Activated CD8-positive, alpha-beta T cell treated with anti-CD3 and anti-CD28 coated beads, Interleukin-2, amount 10 ng/mL, durations not matched to agents 7 days and 5 days (primary cell): ENCODE results near the gene XXYLT1. TPM values are rescaled to one million over a fixed set of nuclear protein-coding genes. Genes with fewer than 3 reads are reported as not detected.

ENCODE experiments used
- ATAC-seq: fragments of 150-1000 bp; cut with Tn5 transposase; one replicate; pipeline ENCODE4 v1.10.0; 2021; ENCODE audit warnings: moderate library complexity
- CTCF ChIA-PET: fragments of 350-600 bp; sonication (Branson Sonifier 250); formaldehyde crosslinking; loops from one replicate; lab custom pipeline; 2021; ENCODE audit warnings: antibody characterized with exemption; lab: Charles Lee
- POLR2A ChIA-PET: fragments of 350-600 bp; sonication (Branson Sonifier 250); formaldehyde crosslinking; loops from one replicate; lab custom pipeline; 2021; ENCODE audit warnings: antibody characterized with exemption; lab: Charles Lee
- DNase-seq: peaks from one replicate; pipeline ENCODE4 v3.0.0-alpha.2; 2020
- H3K27ac Mint-ChIP-seq: one replicate; pipeline ENCODE4 v1.8.0; 2021; ENCODE audit warnings: mild to moderate bottlenecking, mixed read lengths
- H3K27me3 Mint-ChIP-seq: one replicate; pipeline ENCODE4 v1.8.0; 2021; ENCODE audit warnings: low read depth, mixed read lengths
- H3K36me3 Mint-ChIP-seq: one replicate; pipeline ENCODE4 v1.8.0; 2021; ENCODE audit warnings: low read depth, mixed read lengths
- H3K4me1 Mint-ChIP-seq: one replicate; pipeline ENCODE4 v1.8.0; 2021; ENCODE audit warnings: low read depth, mixed read lengths
- H3K4me3 Mint-ChIP-seq: one replicate; pipeline ENCODE4 v1.8.0; 2021; ENCODE audit warnings: mild to moderate bottlenecking, mixed read lengths
- H3K9me3 Mint-ChIP-seq: one replicate; pipeline ENCODE4 v1.8.0; 2022; ENCODE audit warnings: mixed read lengths; ENCODE audit not compliant: insufficient read depth
- total RNA-seq, 2 experiments: library from RNA; stranded (reverse); gene quantifications; one replicate each; pipeline ENCODE4 v1.2.3, GENCODE V29; 2021

The XXYLT1 gene
- total RNA-seq, 2 experiments from 2014 or later = 10.8 to 13.3 TPM

GRCh38 chr3:195155570-195156241 lies 115.3 kb downstream of the XXYLT1 start:
- DNase-seq (no peak), ATAC-seq (no peak)
- ChIA-PET CTCF (no interaction called here), POLR2A (no interaction called here)
- Mint-ChIP-seq H3K4me3 (no peak overlapping the region), H3K27ac (no peak overlapping the region), H3K4me1 (peaks cover 28% of the 10 kb centered on the region), H3K9me3 (no peaks in the 10 kb centered on the region), H3K36me3 (peaks cover 5% of the 10 kb centered on the region), H3K27me3 (no peaks in the 10 kb centered on the region)

GRCh38 chr3:195154793-195155535 lies 116.0 kb downstream of the XXYLT1 start:
- H3K9me3 Mint-ChIP-seq = no peaks in the 10 kb centered on the region
- H3K4me1 Mint-ChIP-seq = peaks cover 36% of the 10 kb centered on the region
- no peak overlapping the region for H3K4me3 Mint-ChIP-seq
- no peak for DNase-seq
- ChIA-PET POLR2A (no interaction called here), CTCF (interaction anchor here (1.8 kb wide), 1 partner anchor 7 kb away, joined by 5 read pairs; no protein-coding TSS in a partner anchor)
- ATAC-seq = no peak
- peak overlapping the region; percentile 67 for H3K27ac Mint-ChIP-seq
- no peaks in the 10 kb centered on the region for H3K27me3 Mint-ChIP-seq
- H3K36me3 Mint-ChIP-seq = peaks cover 5% of the 10 kb centered on the region

DNA sequence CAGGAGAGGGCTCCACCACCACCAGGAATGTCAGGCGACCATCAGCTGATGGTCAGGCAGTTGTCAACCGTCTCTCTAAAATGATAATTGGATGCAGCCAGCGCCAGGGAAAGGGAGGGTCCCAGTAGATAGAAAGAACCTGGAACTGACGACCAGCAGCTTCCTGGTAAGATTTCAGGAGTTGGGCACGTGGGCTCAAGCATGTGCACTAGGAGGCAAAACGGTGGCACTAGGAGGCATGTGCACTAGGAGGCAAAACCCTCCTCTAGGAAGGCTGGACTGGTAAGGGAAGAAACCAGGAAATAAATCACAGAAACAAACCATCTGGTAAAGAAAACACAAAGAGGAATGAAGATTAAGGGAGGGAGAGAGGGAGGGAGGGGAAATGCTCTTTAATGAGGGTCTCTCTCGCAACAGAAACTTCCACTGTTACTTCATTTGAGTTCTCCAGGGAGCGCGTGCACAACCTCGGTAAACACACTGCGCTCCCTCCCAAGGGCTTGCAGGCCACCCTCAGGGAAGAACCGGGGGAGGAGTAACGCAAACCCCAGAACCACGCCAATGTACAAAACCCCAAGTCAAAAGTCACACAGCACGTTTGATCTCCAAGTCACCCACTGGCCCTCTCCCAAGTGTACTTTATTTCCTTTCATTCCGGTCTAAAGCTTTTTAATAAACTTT lies 116.7 kb downstream of the XXYLT1 start:
- Mint-ChIP-seq H3K4me3 (no peak overlapping the region), H3K27ac (peak overlapping the region; percentile 67), H3K27me3 (no peaks in the 10 kb centered on the region), H3K36me3 (peaks cover 5% of the 10 kb centered on the region), H3K4me1 (peaks cover 43% of the 10 kb centered on the region), H3K9me3 (no peaks in the 10 kb centered on the region)
- CTCF ChIA-PET = interaction anchor here (0.7 to 1.8 kb wide), 2 partner anchors 8 to 34 kb away, joined by 3 to 5 read pairs; no protein-coding TSS in a partner anchor
- ATAC-seq (no peak), DNase-seq (no peak)
- POLR2A ChIA-PET = no interaction called here

DNA sequence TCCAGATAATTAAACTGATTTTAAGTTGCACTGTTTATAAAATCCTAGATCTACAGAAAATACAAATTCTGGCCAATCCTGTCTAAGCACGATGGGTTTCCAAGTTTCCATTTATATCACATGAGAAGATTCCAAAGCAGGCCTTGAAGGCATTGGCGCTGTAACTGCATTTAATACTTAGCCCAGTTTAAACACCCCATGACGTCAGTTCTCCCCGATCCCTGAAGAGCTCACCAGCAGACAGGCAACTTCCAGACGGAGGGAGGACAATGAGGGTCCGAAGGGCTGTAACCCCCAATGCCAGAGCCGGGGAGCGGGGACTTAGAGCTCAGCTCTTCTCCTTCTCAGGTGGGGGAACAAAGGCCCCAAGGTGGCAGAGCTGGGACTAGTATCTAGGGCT lies 117.3 kb downstream of the XXYLT1 start:
- Mint-ChIP-seq H3K27me3 (no peaks in the 10 kb centered on the region), H3K36me3 (peaks cover 5% of the 10 kb centered on the region), H3K4me1 (peaks cover 48% of the 10 kb centered on the region), H3K4me3 (no peak overlapping the region), H3K9me3 (no peaks in the 10 kb centered on the region), H3K27ac (no peak overlapping the region)
- no peak for ATAC-seq
- ChIA-PET POLR2A (no interaction called here), CTCF (interaction anchor here (0.7 to 1.8 kb wide), 2 partner anchors 9 to 34 kb away, joined by 3 to 5 read pairs; no protein-coding TSS in a partner anchor)
- no peak for DNase-seq

DNA sequence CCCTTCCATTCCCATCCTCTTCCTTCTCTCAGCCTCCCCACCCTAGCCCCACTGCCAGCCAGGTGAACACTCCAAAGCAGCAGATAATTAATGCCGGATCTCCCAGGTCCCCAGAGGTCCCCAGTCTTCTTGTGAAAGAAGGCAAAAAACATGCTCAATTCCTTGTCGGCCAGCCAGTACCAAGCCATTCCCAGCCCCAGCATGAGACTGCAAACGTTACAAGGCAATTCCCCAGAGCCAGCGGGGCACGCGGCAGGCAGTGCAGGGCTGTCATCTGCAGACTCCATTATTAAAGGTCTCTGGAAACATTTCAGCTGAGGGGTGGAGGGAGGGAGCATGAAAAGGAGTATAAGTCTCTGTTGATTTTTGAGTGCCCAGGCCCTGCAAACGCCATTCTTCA lies 117.8 kb downstream of the XXYLT1 start:
- Mint-ChIP-seq H3K4me3 (no peak overlapping the region), H3K36me3 (peaks cover 5% of the 10 kb centered on the region), H3K27ac (no peak overlapping the region), H3K4me1 (peaks cover 52% of the 10 kb centered on the region), H3K27me3 (no peaks in the 10 kb centered on the region), H3K9me3 (no peaks in the 10 kb centered on the region)
- ATAC-seq (no peak), DNase-seq (no peak)
- ChIA-PET POLR2A (no interaction called here), CTCF (interaction anchor here (1.8 kb wide), 1 partner anchor 9 kb away, joined by 5 read pairs; no protein-coding TSS in a partner anchor)

DNA sequence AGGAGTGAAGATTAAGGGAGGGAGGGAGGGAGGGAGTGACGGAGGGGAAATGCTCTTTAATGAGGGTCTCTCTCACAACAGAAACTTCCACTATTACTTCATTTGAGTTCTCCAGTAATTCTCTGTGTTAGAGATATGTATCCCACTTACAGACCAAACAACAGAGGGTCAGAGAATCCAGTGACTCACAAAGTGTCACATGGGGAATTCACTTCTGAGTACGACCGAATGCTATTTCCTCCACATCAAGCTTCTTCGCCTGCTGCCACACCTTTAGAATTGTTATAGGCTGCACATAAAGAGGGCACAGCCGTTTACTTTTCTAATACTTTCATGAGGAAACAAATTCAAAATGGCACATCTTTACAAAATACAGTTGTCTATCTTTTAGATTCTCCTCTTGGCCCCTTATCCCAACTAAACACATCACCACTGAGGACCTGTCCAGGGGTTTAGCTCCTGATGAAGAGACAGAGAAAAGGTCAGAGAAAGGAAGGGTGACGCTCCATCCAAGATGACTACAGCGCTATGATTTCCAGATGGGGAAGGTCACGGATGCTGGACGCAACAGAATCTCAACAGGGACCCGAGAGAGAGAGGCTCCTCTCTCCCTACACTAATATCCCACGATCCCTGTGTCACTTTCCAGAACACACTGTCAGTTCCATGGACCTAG lies 119.0 kb downstream of the XXYLT1 start:
- no peaks in the 10 kb centered on the region for H3K27me3 Mint-ChIP-seq
- H3K4me3 Mint-ChIP-seq = no peak overlapping the region
- DNase-seq (no peak), ATAC-seq (no peak)
- H3K4me1 Mint-ChIP-seq = peaks cover 57% of the 10 kb centered on the region
- CTCF ChIA-PET = no interaction called here
- no peaks in the 10 kb centered on the region for H3K9me3 Mint-ChIP-seq
- peaks cover 5% of the 10 kb centered on the region for H3K36me3 Mint-ChIP-seq
- POLR2A ChIA-PET = no interaction called here
- no peak overlapping the region for H3K27ac Mint-ChIP-seq

DNA sequence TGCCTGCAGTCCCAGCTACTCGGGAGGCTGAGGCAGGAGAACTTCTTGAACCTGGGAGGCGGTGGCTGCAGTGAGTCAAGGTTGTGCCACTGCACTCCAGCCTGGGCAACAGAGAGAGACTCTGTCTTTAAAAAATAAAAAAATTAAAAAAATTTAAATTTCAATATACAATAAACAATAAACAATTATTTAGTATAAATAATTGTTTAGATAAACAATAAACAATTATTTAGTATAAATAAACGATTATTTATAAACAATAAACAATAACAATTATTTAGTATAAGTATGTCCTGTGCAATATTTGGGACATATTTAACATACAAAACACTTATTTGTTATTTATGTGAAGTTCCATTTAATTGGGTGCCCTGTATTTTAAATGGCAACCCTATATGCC lies 119.6 kb downstream of the XXYLT1 start:
- Mint-ChIP-seq H3K4me3 (no peak overlapping the region), H3K4me1 (peaks cover 57% of the 10 kb centered on the region), H3K27me3 (no peaks in the 10 kb centered on the region), H3K9me3 (no peaks in the 10 kb centered on the region), H3K36me3 (peaks cover 5% of the 10 kb centered on the region), H3K27ac (no peak overlapping the region)
- ChIA-PET POLR2A (no interaction called here), CTCF (no interaction called here)
- ATAC-seq (no peak), DNase-seq (no peak)

- peak; percentile 62 for DNase-seq
- CTCF ChIA-PET = interaction anchor here (0.7 to 1.4 kb wide), 2 partner anchors 44 to 120 kb away, joined by 4 to 5 read pairs; partner anchors contain the start of gene XXYLT1
- no peaks in the 10 kb centered on the region for H3K27me3 Mint-ChIP-seq
- ATAC-seq = peak; percentile 76
- no peaks in the 10 kb centered on the region for H3K9me3 Mint-ChIP-seq
- peak overlapping the region; percentile 57 for H3K27ac Mint-ChIP-seq
- H3K4me1 Mint-ChIP-seq = peaks cover 53% of the 10 kb centered on the region
- H3K4me3 Mint-ChIP-seq = peak overlapping the region; percentile 41
- no peaks in the 10 kb centered on the region for H3K36me3 Mint-ChIP-seq
- POLR2A ChIA-PET = no interaction called here
These were observed 120.5 kb downstream of the XXYLT1 start for GRCh38 chr3:195150181-195151118.

GRCh38 chr3:195149292-195150030 lies 121.5 kb downstream of the XXYLT1 start:
- CTCF ChIA-PET = interaction anchor here (0.7 to 1.4 kb wide), 3 partner anchors 10 to 121 kb away, joined by 3 to 5 read pairs (median 4); partner anchors contain the start of gene XXYLT1
- Mint-ChIP-seq H3K27me3 (no peaks in the 10 kb centered on the region), H3K36me3 (no peaks in the 10 kb centered on the region), H3K9me3 (no peaks in the 10 kb centered on the region), H3K27ac (no peak overlapping the region), H3K4me1 (peaks cover 46% of the 10 kb centered on the region), H3K4me3 (no peak overlapping the region)
- ATAC-seq (no peak), DNase-seq (no peak)
- POLR2A ChIA-PET = no interaction called here

DNA sequence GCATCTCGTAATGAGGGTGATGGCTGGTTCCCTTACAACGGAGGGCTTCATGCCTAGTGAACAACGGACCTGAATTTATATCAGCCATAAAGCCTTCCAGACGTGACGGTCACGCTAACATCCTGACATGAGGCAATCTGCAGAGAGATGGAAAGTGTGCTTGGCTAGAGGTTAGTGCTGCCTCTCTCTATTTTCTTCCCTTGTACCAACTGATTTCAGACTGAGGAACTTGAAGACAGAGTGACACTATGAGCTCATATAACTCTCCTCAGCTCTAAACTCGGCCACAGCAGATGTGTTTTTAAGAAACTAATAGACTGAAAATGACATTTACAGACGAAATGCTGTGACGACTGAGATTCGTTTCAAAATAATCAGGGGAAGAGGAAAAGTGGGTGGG lies 122.4 kb downstream of the XXYLT1 start:
- no peaks in the 10 kb centered on the region for H3K9me3 Mint-ChIP-seq
- H3K4me1 Mint-ChIP-seq = peaks cover 41% of the 10 kb centered on the region
- peak overlapping the region; percentile 50 for H3K4me3 Mint-ChIP-seq
- no peaks in the 10 kb centered on the region for H3K27me3 Mint-ChIP-seq
- ATAC-seq (no peak), DNase-seq (no peak)
- ChIA-PET POLR2A (interaction anchor here (0.7 kb wide), 1 partner anchor 14 kb away, joined by 5 read pairs; no protein-coding TSS in a partner anchor), CTCF (interaction anchor here (1.0 to 1.3 kb wide), 3 partner anchors 11 to 111 kb away, joined by 3 to 4 read pairs (median 4); no protein-coding TSS in a partner anchor)
- no peaks in the 10 kb centered on the region for H3K36me3 Mint-ChIP-seq
- no peak overlapping the region for H3K27ac Mint-ChIP-seq
